GM12872 (cell line): ENCODE measurements around the gene UBQLN1.

Source experiments
- TF ChIP-seq, protein P1 (sequence below): IDR thresholded peaks from 3 replicates; pipeline ENCODE4 v1.5.1; 2011; ENCODE audit warnings: low read depth, mild to moderate bottlenecking, low read length, moderate library complexity; ENCODE audit not compliant: insufficient read depth

Gene UBQLN1

DNA sequence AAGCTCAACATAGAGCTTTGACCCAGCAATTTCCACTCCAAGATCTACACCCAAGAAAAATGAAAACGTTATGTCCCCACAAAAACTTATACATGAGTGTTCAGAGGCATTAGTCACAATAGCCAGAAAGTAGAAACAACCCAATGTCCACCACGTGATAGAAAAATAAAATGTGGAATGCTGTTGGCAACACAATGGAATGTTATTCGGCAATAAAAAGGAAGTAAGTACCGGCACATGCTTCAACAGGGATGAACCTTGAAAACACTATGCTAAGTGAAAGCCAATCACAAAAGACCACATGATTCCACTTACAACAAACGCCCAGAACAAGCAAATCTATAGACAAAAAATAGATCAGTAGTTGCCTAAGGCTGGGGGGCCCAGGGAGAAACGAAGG is 6.0 kb downstream of the UBQLN1 start:
- TF ChIP-seq, protein P1, sequence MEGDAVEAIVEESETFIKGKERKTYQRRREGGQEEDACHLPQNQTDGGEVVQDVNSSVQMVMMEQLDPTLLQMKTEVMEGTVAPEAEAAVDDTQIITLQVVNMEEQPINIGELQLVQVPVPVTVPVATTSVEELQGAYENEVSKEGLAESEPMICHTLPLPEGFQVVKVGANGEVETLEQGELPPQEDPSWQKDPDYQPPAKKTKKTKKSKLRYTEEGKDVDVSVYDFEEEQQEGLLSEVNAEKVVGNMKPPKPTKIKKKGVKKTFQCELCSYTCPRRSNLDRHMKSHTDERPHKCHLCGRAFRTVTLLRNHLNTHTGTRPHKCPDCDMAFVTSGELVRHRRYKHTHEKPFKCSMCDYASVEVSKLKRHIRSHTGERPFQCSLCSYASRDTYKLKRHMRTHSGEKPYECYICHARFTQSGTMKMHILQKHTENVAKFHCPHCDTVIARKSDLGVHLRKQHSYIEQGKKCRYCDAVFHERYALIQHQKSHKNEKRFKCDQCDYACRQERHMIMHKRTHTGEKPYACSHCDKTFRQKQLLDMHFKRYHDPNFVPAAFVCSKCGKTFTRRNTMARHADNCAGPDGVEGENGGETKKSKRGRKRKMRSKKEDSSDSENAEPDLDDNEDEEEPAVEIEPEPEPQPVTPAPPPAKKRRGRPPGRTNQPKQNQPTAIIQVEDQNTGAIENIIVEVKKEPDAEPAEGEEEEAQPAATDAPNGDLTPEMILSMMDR: no peak

DNA sequence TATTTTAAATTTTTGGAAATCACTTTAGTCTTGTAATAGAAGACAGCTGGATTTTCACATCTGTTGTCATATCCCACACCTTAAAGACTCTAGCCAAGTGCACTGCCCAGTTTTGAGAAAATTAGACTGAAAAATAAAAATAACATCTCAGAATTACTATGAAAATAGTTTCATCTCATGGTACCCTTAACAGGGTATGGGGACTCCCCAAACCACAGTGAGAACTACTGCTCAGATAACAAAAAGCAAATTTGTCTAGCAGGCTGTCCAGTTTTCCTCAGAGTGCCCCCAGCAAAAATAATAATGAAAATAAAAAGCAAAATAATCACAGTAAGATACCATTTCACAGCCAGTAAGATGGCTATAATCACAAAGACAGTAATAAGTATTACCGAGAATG is 6.5 kb downstream of the UBQLN1 start:
- TF ChIP-seq, protein P1: no peak

DNA sequence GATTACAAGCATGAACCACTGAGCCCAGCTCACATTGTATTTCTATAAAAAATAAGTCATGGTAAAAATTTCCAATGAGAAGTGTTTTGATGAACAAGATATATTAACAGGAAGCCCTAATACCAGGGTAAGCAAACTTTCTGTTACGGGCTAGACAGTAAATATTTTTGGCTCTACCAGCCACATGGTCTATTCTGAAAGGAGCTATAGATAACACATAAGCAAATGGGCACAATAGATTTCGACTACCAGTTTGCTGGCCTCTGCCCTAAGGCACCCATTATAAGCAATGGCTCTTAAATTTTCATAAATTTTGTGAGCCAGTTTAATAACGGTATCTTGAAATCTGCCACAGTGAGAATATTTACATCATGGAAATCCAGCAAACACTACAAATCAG is 8.1 kb downstream of the UBQLN1 start:
- TF ChIP-seq, protein P1: no peak

DNA sequence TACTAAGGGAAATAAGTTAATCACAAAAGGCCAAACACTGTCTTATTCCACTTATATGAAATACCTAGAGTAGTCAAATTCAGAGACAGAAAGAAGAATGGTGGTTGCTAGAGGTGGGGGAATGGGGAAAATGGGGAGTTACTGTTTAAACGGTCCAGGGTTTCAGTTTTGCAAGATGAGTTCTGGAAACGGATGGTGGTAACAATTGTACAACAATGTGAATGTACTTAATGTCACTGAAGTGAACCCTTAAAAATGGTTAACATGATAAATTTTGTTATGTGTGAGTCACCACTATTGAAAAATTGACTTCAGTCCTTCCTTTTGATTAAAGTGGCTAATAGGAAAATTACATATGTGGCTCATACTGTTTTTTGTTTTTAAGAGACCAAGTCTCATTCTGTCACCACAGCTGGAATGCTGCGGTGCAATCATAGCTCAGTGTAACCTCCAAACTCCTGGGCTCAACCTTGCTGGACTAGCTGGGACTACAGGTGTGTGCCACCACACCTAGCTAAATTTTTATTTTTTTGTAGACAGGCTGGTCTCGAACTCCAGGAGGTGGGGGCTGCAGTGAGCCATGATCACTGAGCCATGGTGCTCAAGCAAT is 8.7 kb downstream of the UBQLN1 start:
- TF ChIP-seq, protein P1: no peak

DNA sequence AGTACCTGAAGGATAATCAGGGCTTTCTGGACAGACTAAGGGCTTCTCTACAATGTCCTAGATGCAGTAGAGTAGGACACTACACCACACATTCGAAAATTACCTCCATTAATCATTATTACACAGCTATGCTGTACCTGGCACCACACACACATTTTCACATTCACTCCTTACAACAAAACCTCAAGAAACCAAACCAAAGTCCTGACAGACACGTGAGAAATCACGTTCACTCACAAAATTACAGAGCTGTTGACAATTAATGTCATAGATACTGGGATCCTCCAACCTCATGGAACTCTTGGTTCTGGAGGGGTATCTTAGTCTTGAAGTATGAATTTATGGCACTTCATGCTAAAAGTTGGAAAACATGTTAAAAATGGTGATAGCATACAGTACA is 16.3 kb downstream of the UBQLN1 start:
- TF ChIP-seq, protein P1: no peak

DNA sequence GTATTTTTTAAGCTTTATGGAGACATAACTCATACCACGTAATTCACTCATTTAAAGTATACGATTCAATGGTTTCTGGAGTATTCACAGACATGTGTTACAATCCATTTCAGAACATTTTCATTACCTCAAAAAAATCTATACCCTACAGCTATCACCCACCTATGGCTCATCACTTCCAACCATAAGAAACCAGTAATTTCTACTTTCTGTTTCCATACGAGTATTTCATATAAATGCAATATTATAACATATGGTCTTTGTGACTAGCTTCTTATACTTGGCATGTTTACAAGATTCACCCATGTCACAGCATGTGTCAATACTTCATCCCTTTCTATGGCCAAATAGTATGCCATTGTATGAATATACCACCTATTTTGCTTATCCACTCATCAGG is 18.8 kb downstream of the UBQLN1 start:
- TF ChIP-seq, protein P1: no peak

DNA sequence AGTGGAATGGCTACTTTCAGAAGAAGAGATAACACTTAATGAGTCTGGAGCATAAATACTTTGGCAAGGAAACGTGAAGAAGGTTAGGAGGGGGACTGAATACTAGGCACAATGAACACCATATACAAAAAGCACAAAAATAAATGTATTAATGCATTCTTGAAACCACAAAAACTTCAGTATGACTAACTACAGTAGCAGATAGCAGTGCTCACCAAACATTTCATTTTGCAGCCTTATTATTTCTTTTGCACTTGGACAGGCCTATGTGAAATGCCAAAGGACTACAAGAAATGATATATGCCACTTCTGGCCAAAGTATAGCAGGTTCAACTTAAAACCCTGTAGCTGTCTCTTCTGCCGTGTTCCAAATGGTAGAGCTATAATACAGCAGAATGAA is 26.3 kb downstream of the UBQLN1 start:
- TF ChIP-seq, protein P1: no peak
